ENCODE data around the gene RASSF8.

- TF ChIP-seq CTCF (IDR thresholded peaks at IDR 0.05 in 2 of 3, conservative IDR thresholded peaks at IDR 0.05 in 1 of 3; ENCODE audit: insufficient read depth in 2 of 3, low read depth in 1 of 3, low read length in 3 of 3): no peak
- no peak for TF ChIP-seq MAFK (IDR thresholded peaks at IDR 0.05; ENCODE audit: low read length)
- no peak for TF ChIP-seq ZBTB33 (CRISPR knock-in tag; IDR thresholded peaks at IDR 0.05)
- TF ChIP-seq, protein P1, sequence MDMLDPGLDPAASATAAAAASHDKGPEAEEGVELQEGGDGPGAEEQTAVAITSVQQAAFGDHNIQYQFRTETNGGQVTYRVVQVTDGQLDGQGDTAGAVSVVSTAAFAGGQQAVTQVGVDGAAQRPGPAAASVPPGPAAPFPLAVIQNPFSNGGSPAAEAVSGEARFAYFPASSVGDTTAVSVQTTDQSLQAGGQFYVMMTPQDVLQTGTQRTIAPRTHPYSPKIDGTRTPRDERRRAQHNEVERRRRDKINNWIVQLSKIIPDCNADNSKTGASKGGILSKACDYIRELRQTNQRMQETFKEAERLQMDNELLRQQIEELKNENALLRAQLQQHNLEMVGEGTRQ (CRISPR knock-in tag; IDR thresholded peaks at IDR 0.05): no peak
- TF ChIP-seq PRPF4 (IDR thresholded peaks at IDR 0.05; ENCODE audit: insufficient read depth, low read depth, low read length, poor library complexity, severe bottlenecking): no peak
- TF ChIP-seq MTA2 (IDR thresholded peaks at IDR 0.05; ENCODE audit: low read depth): no peak
- TF ChIP-seq EP300 (IDR thresholded peaks at IDR 0.05; ENCODE audit: low read length): no peak
- no peak for TF ChIP-seq KLF10 (CRISPR knock-in tag; IDR thresholded peaks at IDR 0.05)
- no peak for TF ChIP-seq ZNF785 (CRISPR knock-in tag; IDR thresholded peaks at IDR 0.05)
- TF ChIP-seq, protein P2, sequence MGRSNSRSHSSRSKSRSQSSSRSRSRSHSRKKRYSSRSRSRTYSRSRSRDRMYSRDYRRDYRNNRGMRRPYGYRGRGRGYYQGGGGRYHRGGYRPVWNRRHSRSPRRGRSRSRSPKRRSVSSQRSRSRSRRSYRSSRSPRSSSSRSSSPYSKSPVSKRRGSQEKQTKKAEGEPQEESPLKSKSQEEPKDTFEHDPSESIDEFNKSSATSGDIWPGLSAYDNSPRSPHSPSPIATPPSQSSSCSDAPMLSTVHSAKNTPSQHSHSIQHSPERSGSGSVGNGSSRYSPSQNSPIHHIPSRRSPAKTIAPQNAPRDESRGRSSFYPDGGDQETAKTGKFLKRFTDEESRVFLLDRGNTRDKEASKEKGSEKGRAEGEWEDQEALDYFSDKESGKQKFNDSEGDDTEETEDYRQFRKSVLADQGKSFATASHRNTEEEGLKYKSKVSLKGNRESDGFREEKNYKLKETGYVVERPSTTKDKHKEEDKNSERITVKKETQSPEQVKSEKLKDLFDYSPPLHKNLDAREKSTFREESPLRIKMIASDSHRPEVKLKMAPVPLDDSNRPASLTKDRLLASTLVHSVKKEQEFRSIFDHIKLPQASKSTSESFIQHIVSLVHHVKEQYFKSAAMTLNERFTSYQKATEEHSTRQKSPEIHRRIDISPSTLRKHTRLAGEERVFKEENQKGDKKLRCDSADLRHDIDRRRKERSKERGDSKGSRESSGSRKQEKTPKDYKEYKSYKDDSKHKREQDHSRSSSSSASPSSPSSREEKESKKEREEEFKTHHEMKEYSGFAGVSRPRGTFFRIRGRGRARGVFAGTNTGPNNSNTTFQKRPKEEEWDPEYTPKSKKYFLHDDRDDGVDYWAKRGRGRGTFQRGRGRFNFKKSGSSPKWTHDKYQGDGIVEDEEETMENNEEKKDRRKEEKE (IDR thresholded peaks at IDR 0.05; ENCODE audit: borderline replicate concordance in 1 of 2, control insufficient read depth in 1 of 2, low read depth in 2 of 2, low read length in 1 of 2): no peak
These were observed 60.4 kb downstream of the RASSF8 start for GRCh38 chr12:26018926-26019325.
